KMS-11 (cell line): Measurements from ENCODE around the gene BCL2L13.
"Not testable (repeated sequence)": the region's sequence is repeated elsewhere in the genome, so short reads cannot be mapped to it uniquely, and the experiment has no call there.

Source experiments
- H2AFZ ChIP-seq: fragments of 200-600 bp; sonication (generic); 2 replicates; pipeline ENCODE4 v1.6.1; 2016; ENCODE audit warnings: antibody characterized with exemption, mixed run types, low read depth
- H3K27ac ChIP-seq: fragments of 200-600 bp; sonication (generic); 2 replicates; pipeline ENCODE4 v1.6.1; 2016; ENCODE audit warnings: mild to moderate bottlenecking, mixed run types
- H3K27me3 ChIP-seq: fragments of 200-600 bp; sonication (generic); 2 replicates; pipeline ENCODE4 v1.6.1; 2017; ENCODE audit warnings: mild to moderate bottlenecking, low read depth, mixed run types, moderate library complexity; ENCODE audit not compliant: insufficient read depth
- H3K36me3 ChIP-seq: fragments of 200-600 bp; sonication (generic); 2 replicates; pipeline ENCODE4 v1.6.1; 2017; ENCODE audit warnings: mild to moderate bottlenecking, mixed run types; ENCODE audit not compliant: insufficient read depth
- H3K4me1 ChIP-seq: fragments of 200-600 bp; sonication (generic); 2 replicates; pipeline ENCODE4 v1.6.1; 2016; ENCODE audit warnings: mild to moderate bottlenecking, low read depth, mixed run types; ENCODE audit not compliant: poor library complexity, severe bottlenecking
- H3K4me2 ChIP-seq: fragments of 200-600 bp; sonication (generic); 2 replicates; pipeline ENCODE4 v1.7.0; 2016; ENCODE audit warnings: mild to moderate bottlenecking, mixed run types
- H3K4me3 ChIP-seq: fragments of 200-600 bp; sonication (generic); IDR thresholded peaks from 2 replicates; pipeline ENCODE4 v1.6.1; 2017; ENCODE audit warnings: low read depth, low read length, mixed read lengths; ENCODE audit not compliant: insufficient read depth
- H3K79me2 ChIP-seq: fragments of 200-600 bp; sonication (generic); 2 replicates; pipeline ENCODE4 v1.6.1; 2016; ENCODE audit warnings: low read depth, mixed run types; ENCODE audit not compliant: insufficient read depth
- H3K9ac ChIP-seq: fragments of 200-600 bp; sonication (generic); 2 replicates; pipeline ENCODE4 v1.6.1; 2016; ENCODE audit warnings: mild to moderate bottlenecking, mixed run types
- H4K20me1 ChIP-seq: fragments of 200-600 bp; sonication (generic); 2 replicates; pipeline ENCODE4 v1.6.1; 2016; ENCODE audit warnings: mild to moderate bottlenecking, mixed run types; ENCODE audit not compliant: insufficient read depth
- CTCF ChIP-seq: fragments of 200-600 bp; sonication (generic); conservative IDR thresholded peaks from 2 replicates; pipeline ENCODE4 v1.6.1; 2017; ENCODE audit warnings: low read depth, mild to moderate bottlenecking, antibody characterized with exemption, low read length, moderate library complexity, mixed read lengths

Gene BCL2L13

DNA sequence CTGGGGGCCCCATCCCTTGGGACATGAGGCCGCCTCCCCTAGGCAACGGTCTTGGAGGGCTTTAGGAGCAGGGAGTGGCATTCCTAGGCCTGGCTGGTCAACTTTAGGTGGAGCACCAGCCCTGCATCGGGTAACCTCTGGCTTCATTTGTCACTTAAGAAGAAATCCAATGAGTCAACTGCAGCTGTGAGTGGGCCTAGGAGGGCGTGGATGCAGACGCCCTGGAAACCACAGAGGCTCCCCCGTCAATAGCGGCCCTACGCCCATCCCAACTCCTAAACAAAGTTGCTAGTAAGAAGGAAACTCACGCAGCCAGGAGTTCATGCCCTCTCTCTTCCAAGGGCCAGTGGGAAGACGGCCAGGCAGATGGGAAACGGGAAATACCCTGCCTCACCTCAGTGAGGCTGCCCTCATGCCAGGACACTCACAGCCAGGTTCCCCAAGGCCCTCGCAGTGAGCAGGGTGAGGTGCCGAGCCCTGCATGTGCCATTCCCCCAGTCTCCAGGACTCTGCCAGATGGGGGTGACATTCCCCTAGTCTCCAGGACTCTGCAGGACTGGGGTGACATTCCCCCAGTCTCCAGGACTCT is 114.9 kb downstream of the BCL2L13 start:
- TF ChIP-seq CTCF, result no peak
- Histone ChIP-seq H3K4me1 (no peaks in the 10 kb centered on the region), H3K4me2 (no peak overlapping the region), H3K36me3 (no peaks in the 10 kb centered on the region), H3K9ac (no peak overlapping the region), H4K20me1 (no peaks in the 10 kb centered on the region), H3K79me2 (peaks cover 33% of the 10 kb centered on the region), H3K27me3 (no peaks in the 10 kb centered on the region), H2AFZ (no peak overlapping the region), H3K4me3 (no peak overlapping the region), H3K27ac (no peak overlapping the region)

- Histone ChIP-seq H3K4me3 (no peak overlapping the region), H2AFZ (no peak overlapping the region), H3K79me2 (peaks cover 40% of the 10 kb centered on the region), H3K4me1 (no peaks in the 10 kb centered on the region), H3K4me2 (no peak overlapping the region), H4K20me1 (no peaks in the 10 kb centered on the region), H3K27me3 (no peaks in the 10 kb centered on the region), H3K36me3 (no peaks in the 10 kb centered on the region), H3K27ac (no peak overlapping the region), H3K9ac (no peak overlapping the region)
- TF ChIP-seq CTCF, result no peak
Observed at GRCh38 chr22:17754233-17754925, 115.8 kb downstream of the BCL2L13 start.

- peaks cover 85% of the 10 kb centered on the region for H3K79me2 ChIP-seq
Observed at GRCh38 chr22:17761138-17761488, 122.6 kb downstream of the BCL2L13 start.

GRCh38 chr22:17763442-17763841 is 124.9 kb downstream of the BCL2L13 start:
- H3K27ac ChIP-seq, H3K9ac ChIP-seq, H3K27me3 ChIP-seq, H3K4me3 ChIP-seq, H3K36me3 ChIP-seq, H3K4me2 ChIP-seq, H2AFZ ChIP-seq: not testable (repeated sequence)
- peaks cover 38% of the 10 kb centered on the region for H4K20me1 ChIP-seq
- peaks cover 27% of the 10 kb centered on the region for H3K4me1 ChIP-seq
- peaks cover 91% of the 10 kb centered on the region for H3K79me2 ChIP-seq

More at GRCh38 chr22:17761138-17761488, 122.6 kb downstream of the BCL2L13 start:
- Histone ChIP-seq H3K4me3 (no peak overlapping the region), H3K27ac (no peak overlapping the region), H3K27me3 (no peaks in the 10 kb centered on the region), H2AFZ (no peak overlapping the region), H3K9ac (no peak overlapping the region), H3K36me3 (no peaks in the 10 kb centered on the region), H3K4me1 (peaks cover 10% of the 10 kb centered on the region), H3K4me2 (no peak overlapping the region), H4K20me1 (peaks cover 25% of the 10 kb centered on the region; the same call in 1 of the 2 replicates)
- no peak for TF ChIP-seq CTCF

GRCh38 chr22:17764036-17764435 is 125.5 kb downstream of the BCL2L13 start:
- peaks cover 91% of the 10 kb centered on the region for H3K79me2 ChIP-seq

DNA sequence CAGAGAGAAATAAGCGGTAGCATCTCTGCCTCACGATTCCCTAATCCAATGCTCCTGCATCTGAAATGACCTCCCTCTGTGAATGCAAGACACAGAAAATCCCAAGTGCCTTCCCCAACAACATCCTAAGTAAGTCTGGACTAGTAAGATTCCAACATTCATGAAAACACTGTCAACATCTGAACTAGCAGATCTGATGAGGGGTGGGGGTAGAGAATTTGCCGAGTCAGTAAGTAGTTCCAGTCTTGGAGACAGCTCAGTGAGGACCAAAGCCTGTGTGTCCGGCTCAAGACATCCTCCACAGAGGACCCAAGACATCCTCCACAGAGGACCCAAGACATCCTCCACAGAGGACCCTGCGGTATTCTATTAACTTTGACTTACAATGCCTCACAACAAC is 126.3 kb downstream of the BCL2L13 start:
- H2AFZ ChIP-seq, H3K27me3 ChIP-seq, H3K27ac ChIP-seq, H3K9ac ChIP-seq, H3K36me3 ChIP-seq, H3K4me3 ChIP-seq, H3K4me2 ChIP-seq: not testable (repeated sequence)
- Histone ChIP-seq H3K79me2 (peaks cover 92% of the 10 kb centered on the region), H3K4me1 (peaks cover 28% of the 10 kb centered on the region), H4K20me1 (peaks cover 40% of the 10 kb centered on the region)

More at GRCh38 chr22:17764036-17764435, 125.5 kb downstream of the BCL2L13 start:
- Histone ChIP-seq H3K27ac (no peak overlapping the region), H3K4me1 (peaks cover 28% of the 10 kb centered on the region), H4K20me1 (peaks cover 40% of the 10 kb centered on the region), H3K4me2 (no peak overlapping the region), H3K4me3 (no peak overlapping the region), H3K36me3 (no peaks in the 10 kb centered on the region), H3K27me3 (no peaks in the 10 kb centered on the region), H3K9ac (no peak overlapping the region), H2AFZ (no peak overlapping the region)
- TF ChIP-seq CTCF, result no peak
